IPS-18c (cell line): ENCODE measurements around the gene AOC1.

Source experiments
- H3K4me3 ChIP-seq: 2 replicates; pipeline ENCODE4 v1.7.0; 2013; ENCODE audit warnings: low read depth, mild to moderate bottlenecking, low read length, moderate library complexity; ENCODE audit not compliant: insufficient read depth
- H3K9me3 ChIP-seq: one replicate; pipeline ENCODE4 v1.6.1; 2013; ENCODE audit warnings: mild to moderate bottlenecking, low read length, moderate library complexity; ENCODE audit not compliant: control insufficient read depth, insufficient read depth

The AOC1 gene

DNA sequence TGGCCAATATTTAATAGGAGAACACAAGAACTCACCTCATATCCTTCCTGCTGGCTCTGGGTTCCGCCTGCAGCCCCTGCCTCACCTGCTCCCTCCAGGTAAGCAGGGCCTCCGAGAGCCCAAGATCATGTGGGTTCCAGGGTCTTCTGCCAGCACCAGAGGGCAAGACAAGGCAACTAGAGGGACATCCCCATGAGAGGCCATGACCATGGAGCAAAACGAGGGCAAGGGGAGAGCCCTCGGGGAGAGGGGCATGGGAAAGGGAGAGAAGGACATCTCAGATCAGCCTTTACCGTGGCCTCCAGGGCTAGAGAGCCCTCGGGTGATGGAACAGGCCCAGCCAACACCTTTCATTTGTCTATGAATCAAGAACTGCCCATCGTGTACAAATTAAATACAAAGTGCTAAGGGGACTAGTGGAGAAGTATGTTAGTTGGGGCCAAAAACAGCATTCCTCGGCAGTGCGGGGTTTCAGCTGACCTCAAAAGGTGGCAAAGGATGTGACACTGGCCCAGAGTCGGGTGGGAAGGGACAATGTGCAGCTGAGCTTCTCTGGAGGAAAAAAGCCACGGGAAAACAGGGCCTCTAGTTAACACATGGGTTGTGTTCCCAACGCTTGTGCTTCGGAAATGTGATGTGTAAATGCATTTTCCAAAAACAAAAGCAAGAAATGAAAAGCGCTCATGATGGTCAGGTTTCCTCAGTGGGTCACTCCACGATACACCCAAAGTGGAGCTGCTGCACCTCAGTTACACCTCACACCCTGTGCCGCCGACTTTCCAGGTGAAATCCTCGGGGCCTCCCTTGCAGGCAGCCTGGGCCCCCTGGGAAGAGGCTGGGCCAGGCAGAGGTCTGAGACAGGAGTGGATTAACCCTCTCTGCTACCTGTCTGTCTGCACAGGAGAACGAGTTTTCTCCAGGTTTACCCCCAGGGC, 2.0 kb downstream of the AOC1 start:
- Histone ChIP-seq H3K4me3 (no peak overlapping the region), H3K9me3 (no peaks in the 10 kb centered on the region)

DNA sequence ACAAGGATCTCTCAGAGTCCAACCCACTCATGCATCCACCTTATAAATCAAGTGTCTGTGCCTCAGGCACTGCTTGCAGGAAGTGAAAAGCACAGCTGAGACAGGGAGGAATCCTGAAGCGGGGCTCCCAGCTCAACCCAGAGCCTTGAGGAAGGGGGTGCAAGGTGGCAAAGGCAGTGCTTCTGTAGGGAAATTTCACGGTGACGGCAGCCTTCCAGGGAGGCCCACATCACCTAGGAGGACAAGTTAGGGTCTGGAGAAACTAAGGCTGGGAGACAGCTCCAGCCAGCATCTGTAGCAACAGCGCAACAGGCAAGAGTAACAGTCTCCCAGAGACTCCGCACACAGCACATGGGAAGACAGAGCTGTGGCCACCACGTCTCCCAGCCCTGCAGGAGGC, 2.7 kb downstream of the AOC1 start:
- Histone ChIP-seq H3K4me3 (no peak overlapping the region), H3K9me3 (no peaks in the 10 kb centered on the region)

DNA sequence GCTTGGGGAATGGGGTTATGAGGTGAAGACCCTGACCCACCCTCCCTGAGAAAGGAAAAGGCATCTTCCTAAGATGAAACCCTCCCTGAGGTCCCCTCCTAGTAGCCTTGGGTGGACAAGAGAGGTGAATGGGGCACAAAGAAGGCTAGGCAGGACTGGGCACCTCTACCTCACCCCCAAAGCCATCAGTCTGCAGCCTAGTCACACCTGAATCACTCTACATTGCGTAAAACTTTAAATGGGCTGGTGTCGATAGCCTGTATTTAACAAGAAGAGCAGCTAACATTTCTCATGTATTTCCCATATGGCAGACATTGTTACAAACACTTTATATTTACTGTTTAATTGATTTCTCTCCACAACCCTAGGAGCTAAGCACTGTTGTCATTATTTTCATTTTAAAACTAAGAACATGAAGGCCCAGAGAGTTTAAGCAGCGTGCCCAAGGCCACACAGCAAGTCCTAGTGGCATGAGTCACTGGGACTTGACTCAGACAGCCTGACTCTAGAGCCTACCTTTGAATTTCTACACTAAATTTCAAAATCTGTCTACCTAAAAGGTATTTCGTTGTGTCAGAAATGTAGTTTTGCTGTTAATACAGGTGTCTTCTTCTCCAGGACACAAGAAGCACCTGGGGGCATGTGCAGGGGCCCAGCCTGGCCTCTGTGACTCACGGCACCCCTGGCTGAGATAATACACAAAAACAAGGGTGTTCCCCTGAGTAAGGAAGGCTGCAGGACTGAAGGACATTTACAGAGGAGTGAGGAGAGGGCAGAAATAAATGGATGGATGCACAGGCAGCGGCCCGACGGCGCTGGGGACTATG, 3.4 kb downstream of the AOC1 start:
- Histone ChIP-seq H3K4me3 (no peak overlapping the region), H3K9me3 (no peaks in the 10 kb centered on the region)

DNA sequence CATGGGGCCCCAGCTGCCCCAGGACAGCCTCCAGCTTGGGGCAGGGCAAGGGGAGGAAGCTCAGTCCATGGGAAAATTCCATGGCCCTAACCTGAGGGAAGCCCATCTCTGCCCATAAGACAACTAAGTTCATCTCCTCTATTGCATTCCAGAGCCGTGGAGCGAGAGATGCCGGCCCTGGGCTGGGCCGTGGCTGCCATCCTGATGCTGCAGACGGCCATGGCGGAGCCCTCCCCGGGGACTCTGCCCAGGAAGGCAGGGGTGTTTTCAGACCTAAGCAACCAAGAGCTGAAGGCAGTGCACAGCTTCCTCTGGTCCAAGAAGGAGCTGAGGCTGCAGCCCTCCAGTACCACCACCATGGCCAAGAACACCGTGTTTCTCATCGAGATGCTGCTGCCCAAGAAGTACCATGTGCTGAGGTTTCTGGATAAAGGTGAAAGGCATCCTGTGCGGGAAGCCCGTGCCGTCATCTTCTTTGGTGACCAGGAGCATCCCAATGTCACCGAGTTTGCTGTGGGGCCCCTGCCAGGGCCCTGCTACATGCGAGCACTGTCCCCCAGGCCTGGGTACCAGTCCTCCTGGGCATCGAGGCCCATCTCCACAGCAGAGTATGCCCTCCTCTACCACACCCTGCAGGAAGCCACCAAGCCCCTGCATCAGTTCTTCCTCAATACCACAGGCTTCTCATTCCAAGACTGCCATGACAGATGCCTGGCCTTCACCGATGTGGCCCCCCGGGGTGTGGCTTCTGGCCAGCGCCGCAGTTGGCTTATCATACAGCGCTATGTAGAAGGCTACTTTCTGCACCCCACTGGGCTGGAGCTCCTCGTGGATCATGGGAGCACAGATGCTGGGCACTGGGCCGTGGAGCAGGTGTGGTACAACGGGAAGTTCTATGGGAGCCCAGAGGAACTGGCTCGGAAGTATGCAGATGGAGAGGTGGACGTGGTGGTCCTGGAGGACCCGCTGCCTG, 4.3 kb downstream of the AOC1 start:
- Histone ChIP-seq H3K4me3 (no peak overlapping the region), H3K9me3 (no peaks in the 10 kb centered on the region)

DNA sequence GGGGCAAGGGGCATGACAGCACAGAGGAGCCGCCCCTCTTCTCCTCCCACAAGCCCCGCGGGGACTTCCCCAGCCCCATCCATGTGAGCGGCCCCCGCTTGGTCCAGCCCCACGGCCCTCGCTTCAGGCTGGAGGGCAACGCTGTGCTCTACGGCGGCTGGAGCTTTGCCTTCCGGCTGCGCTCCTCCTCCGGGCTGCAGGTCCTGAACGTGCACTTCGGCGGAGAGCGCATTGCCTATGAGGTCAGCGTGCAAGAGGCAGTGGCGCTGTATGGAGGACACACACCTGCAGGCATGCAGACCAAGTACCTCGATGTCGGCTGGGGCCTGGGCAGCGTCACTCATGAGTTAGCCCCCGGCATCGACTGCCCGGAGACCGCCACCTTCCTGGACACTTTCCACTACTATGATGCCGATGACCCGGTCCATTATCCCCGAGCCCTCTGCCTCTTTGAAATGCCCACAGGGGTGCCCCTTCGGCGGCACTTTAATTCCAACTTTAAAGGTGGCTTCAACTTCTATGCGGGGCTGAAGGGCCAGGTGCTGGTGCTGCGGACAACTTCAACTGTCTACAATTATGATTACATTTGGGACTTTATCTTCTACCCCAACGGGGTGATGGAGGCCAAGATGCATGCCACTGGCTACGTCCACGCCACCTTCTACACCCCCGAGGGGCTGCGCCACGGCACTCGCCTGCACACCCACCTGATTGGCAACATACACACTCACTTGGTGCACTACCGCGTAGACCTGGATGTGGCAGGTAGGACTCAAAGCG, 5.1 kb downstream of the AOC1 start:
- Histone ChIP-seq H3K9me3 (no peaks in the 10 kb centered on the region), H3K4me3 (no peak overlapping the region)

DNA sequence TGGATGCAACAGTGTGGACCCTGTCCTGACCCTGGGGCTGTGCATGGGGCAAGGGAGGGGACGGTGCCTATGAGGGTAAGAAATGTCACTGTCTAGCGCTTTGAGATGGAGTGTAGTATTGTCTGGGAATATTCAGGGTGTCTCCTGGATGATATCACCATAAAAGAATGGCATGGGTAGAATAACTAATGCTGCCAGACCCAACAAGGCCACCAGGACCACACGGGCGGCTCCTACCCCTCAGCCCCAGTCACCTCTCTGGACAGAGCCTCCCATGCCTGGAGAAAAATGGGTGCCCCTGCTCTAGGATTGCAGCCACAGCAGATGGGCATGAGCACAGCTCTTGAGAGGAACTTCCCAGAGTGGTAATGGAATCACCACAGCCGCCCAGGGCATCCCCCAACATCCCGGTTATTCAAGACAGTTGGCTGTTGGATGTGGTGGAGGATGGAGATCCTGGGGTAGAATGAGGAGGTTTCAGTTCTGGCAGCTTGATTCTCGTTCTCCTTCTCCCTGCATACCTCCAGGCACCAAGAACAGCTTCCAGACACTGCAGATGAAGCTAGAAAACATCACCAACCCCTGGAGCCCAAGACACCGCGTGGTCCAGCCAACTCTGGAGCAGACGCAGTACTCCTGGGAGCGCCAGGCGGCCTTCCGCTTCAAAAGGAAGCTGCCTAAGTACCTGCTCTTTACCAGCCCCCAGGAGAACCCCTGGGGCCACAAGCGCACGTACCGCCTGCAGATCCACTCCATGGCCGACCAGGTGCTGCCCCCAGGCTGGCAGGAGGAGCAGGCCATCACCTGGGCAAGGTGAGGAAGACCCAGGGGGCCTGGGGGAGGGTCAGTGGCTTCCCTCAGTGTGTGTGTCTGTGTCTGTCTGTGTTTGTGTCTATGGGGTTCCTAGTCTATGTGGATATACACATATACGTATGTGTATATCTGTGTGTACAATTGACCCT, 6.2 kb downstream of the AOC1 start:
- Histone ChIP-seq H3K9me3 (peaks cover 3% of the 10 kb centered on the region), H3K4me3 (no peak overlapping the region)

DNA sequence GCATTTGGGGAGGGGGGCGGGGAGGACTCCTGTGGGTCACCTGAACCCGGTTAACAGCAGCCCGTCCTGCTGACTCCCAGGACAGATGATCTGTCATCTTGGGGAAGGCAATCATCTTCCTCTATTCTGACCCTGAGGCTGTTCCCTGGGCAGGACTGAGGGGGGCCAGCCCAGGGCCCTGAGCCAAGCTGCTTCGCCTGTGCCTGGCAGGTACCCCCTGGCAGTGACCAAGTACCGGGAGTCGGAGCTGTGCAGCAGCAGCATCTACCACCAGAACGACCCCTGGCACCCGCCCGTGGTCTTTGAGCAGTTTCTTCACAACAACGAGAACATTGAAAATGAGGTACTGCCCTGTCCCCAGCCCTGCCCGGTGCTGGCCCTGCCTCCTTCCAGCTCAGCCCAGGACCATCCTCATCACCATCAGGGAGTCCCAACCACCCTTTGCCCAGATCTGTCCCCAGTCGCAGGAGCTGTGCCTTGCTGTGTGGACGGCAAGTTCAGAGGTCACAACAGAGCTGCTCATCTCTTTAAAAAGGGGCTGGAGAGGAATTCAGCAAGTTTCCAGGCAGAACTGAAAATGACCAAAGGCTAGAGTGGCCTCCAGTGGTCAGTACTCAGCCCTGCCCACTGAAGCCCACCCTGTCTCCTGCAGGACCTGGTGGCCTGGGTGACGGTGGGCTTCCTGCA, 8.1 kb downstream of the AOC1 start:
- peaks cover 3% of the 10 kb centered on the region for H3K9me3 ChIP-seq
- no peak overlapping the region for H3K4me3 ChIP-seq

DNA sequence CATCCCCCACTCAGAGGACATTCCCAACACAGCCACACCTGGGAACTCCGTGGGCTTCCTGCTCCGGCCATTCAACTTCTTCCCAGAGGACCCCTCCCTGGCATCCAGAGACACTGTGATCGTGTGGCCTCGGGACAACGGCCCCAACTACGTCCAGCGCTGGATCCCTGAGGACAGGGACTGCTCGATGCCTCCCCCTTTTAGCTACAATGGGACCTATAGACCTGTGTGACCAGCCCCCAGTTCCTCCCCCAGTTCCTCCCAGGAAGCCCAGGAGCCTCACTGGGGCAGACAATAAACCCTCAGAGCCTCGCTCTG, 8.6 kb downstream of the AOC1 start:
- no peak overlapping the region for H3K4me3 ChIP-seq
- H3K9me3 ChIP-seq: peaks cover 3% of the 10 kb centered on the region

DNA sequence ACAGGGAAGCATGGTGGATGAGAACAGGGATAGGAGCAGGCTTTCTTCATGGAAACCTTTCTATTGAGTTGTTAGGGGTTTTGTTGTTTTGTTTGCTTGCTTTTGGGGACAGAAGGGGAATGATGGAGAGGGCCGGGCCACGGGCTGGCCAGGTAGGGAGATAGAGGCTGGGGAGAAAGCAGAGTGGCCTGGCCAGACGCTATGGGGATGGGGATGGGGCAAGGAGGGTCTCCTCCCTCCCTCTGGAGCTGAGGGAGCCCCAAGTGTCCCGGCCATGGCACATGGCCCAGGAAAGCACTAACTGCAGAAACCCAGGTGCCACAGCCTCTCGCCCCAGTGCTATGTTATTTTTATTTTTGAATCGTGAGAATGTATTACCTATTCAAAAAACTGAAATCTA, 10.0 kb downstream of the AOC1 start:
- Histone ChIP-seq H3K9me3 (peaks cover 3% of the 10 kb centered on the region), H3K4me3 (no peak overlapping the region)

DNA sequence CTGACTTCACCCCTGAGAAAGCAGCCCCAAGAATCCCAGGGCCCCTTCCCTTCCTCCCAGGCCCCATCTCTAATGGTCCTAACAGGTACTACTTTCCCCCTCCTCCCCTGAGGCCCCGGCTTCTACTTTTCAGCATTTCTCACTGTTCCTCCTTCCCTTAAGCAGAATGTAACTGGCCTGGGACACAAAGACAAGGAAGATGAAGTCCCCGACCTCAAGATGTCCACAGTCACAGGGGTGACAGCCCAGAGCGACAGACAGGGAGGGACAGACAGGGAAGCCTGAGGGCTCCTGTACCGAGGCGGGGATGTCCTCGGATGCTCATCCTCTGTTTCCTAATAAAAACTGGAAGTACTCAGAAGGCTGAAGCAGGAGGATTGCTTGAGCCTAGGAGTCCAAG, 11.6 kb downstream of the AOC1 start:
- Histone ChIP-seq H3K4me3 (no peak overlapping the region), H3K9me3 (peaks cover 3% of the 10 kb centered on the region)

DNA sequence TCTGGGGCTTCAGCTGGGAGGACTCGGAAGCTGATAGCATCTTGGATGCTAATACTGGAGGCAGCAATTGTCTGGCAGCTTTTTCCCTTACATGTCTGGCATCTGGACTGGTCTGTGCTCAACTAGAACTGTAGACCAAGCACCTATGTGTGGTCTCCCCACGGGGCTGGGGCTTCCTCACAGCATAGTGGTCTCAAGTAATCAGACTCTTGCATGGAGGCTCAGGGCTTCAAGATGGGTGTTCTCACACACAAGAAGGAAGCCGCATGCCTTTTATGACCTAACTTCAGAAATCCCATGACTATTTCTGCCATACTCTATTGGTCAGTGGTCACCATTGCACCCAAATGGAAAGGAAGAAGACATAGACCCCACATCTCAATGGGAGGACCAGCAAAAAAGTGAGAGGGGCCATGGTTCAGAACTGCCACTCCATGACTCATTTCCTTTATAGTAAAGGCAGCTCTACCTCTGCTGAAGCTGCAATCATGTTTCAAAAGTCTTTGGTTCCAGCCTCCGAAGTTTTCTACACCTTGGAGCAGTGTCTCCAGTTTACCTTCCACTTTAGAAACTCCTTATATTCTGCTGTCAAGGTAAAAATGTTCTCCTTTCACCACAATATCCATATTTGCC, 14.7 kb downstream of the AOC1 start:
- Histone ChIP-seq H3K9me3 (peaks cover 3% of the 10 kb centered on the region), H3K4me3 (no peak overlapping the region)

DNA sequence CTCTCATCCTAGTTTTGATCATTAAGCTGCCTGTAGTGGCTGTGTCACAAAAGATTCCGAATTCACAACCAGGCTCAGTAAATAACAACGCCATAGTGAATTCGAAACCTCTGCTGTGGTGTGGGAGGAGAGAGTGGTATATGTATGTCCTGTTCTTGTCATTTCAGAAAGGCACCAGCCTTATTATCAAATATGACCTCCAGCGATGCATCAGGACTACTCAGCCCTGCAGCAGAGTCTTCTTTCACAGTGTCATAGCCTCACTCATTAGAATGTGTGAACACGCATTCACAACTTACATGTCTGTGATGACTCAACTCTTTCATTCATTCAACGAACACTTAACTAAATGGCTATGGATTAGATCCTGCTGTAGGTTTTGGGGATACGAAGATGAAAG, 15.3 kb downstream of the AOC1 start:
- peaks cover 3% of the 10 kb centered on the region for H3K9me3 ChIP-seq
- H3K4me3 ChIP-seq: no peak overlapping the region

DNA sequence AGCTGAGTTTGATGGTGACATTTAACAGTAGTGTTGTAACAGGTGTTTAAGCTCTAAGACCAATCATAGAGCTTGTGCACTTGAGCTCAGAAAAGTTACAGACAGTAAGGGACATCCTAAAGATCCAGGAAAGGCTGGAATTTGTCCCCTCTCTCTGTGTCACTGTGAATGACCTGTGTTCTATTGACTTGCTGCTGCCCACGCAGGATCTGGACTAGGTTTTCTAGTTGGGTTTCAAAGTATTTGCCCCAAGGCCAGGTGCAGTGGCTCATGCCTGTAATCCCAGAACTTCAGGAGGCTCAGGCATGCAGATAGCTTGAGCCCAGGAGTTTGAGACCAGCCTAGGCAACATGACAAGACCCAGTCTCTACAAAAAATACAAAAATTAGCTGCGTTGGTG, 17.1 kb downstream of the AOC1 start:
- Histone ChIP-seq H3K4me3 (no peak overlapping the region), H3K9me3 (no peaks in the 10 kb centered on the region)

DNA sequence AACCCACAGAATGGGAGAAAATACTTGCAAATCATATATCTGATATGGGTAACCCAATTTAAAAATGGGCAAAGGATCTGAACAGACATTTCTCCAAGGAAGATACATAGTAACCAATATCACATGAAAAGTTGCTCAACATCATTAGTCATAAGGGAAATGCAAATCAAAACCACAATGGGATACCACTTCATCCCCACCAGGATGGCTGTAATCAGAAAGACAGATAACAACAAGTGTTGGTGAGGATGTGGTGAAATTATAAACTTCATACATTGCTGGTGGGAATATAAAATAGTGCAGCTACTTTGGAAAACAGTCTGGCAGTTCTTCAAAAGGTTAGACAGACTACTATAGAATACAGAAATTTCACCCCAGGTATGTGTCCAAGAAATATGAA, 19.3 kb downstream of the AOC1 start:
- Histone ChIP-seq H3K9me3 (no peaks in the 10 kb centered on the region), H3K4me3 (no peak overlapping the region)
